HEK293 (cell line): ENCODE data around the gene HPS6.

ENCODE experiments used
- AEBP2 ChIP-seq: fragments of 450-650 bp; formaldehyde crosslinking; IDR thresholded peaks from 2 replicates; pipeline ENCODE4 v1.5.1; 2016; ENCODE audit warnings: missing biosample characterization, missing genetic modification characterization, borderline replicate concordance
- ELK4 ChIP-seq: IDR thresholded peaks from 2 replicates; pipeline ENCODE4 v1.6.1; 2011; ENCODE audit warnings: mild to moderate bottlenecking, low read depth, low read length, borderline replicate concordance
- GLI4 ChIP-seq: fragments of 450-650 bp; formaldehyde crosslinking; IDR thresholded peaks from 2 replicates; pipeline ENCODE4 v1.5.1; 2016; ENCODE audit warnings: missing biosample characterization, missing genetic modification characterization
- GLIS2 ChIP-seq: fragments of 450-650 bp; formaldehyde crosslinking; IDR thresholded peaks from 2 replicates; pipeline ENCODE4 v1.5.1; 2016; ENCODE audit warnings: missing biosample characterization, missing genetic modification characterization
- HOXA7 ChIP-seq: sonication (generic); formaldehyde crosslinking; IDR thresholded peaks from 2 replicates; pipeline ENCODE4 v1.8.1; 2022; ENCODE audit warnings: missing genetic modification reagents, borderline replicate concordance
- MYNN ChIP-seq: fragments of 450-650 bp; formaldehyde crosslinking; IDR thresholded peaks from 2 replicates; pipeline ENCODE4 v1.5.1; 2016; ENCODE audit warnings: missing biosample characterization, missing genetic modification characterization, borderline replicate concordance
- OSR2 ChIP-seq: fragments of 450-650 bp; formaldehyde crosslinking; IDR thresholded peaks from 2 replicates; pipeline ENCODE4 v1.5.1; 2016; ENCODE audit warnings: missing biosample characterization, missing genetic modification characterization
- PATZ1 ChIP-seq: fragments of 450-650 bp; formaldehyde crosslinking; IDR thresholded peaks from 2 replicates; pipeline ENCODE4 v1.5.1; 2016; ENCODE audit warnings: missing biosample characterization, missing genetic modification characterization
- SCRT2 ChIP-seq: fragments of 450-650 bp; formaldehyde crosslinking; IDR thresholded peaks from 2 replicates; pipeline ENCODE4 v1.5.1; 2016; ENCODE audit warnings: missing biosample characterization, missing genetic modification characterization
- YY2 ChIP-seq: fragments of 450-650 bp; formaldehyde crosslinking; IDR thresholded peaks from 2 replicates; pipeline ENCODE4 v1.5.1; 2016; ENCODE audit warnings: missing biosample characterization, missing genetic modification characterization
- ZBTB44 ChIP-seq: fragments of 450-650 bp; IDR thresholded peaks from 2 replicates; pipeline ENCODE4 v1.5.1; 2018; ENCODE audit warnings: missing biosample characterization, mild to moderate bottlenecking, missing genetic modification characterization
- ZBTB6 ChIP-seq: fragments of 450-650 bp; formaldehyde crosslinking; IDR thresholded peaks from 2 replicates; pipeline ENCODE4 v1.5.1; 2017; ENCODE audit warnings: missing biosample characterization, missing genetic modification characterization
- ZNF10 ChIP-seq: fragments of 450-650 bp; formaldehyde crosslinking; IDR thresholded peaks from 2 replicates; pipeline ENCODE4 v1.5.1; 2017; ENCODE audit warnings: missing biosample characterization, missing genetic modification characterization
- ZNF112 ChIP-seq: fragments of 450-650 bp; formaldehyde crosslinking; IDR thresholded peaks from 2 replicates; pipeline ENCODE4 v1.5.0; 2017; ENCODE audit warnings: missing biosample characterization, missing genetic modification characterization
- ZNF18 ChIP-seq: fragments of 450-650 bp; formaldehyde crosslinking; IDR thresholded peaks from 2 replicates; pipeline ENCODE4 v1.5.1; 2016; ENCODE audit warnings: missing biosample characterization, missing genetic modification characterization
- ZNF184 ChIP-seq: fragments of 450-650 bp; IDR thresholded peaks from 2 replicates; pipeline ENCODE4 v1.5.1; 2018; ENCODE audit warnings: missing biosample characterization, mild to moderate bottlenecking, missing genetic modification characterization
- ZNF221 ChIP-seq: fragments of 450-650 bp; formaldehyde crosslinking; IDR thresholded peaks from 2 replicates; pipeline ENCODE4 v1.5.1; 2017; ENCODE audit warnings: missing biosample characterization, missing genetic modification characterization, borderline replicate concordance
- ZNF239 ChIP-seq: fragments of 450-650 bp; formaldehyde crosslinking; IDR thresholded peaks from 2 replicates; pipeline ENCODE4 v1.5.1; 2016; ENCODE audit warnings: missing biosample characterization, missing genetic modification characterization
- ZNF24 ChIP-seq: fragments of 450-650 bp; formaldehyde crosslinking; IDR thresholded peaks from 2 replicates; pipeline ENCODE4 v1.5.1; 2016; ENCODE audit warnings: missing biosample characterization, missing genetic modification characterization
- ZNF26 ChIP-seq: fragments of 450-650 bp; formaldehyde crosslinking; IDR thresholded peaks from 2 replicates; pipeline ENCODE4 v1.5.1; 2016; ENCODE audit warnings: missing biosample characterization, missing genetic modification characterization
- ZNF302 ChIP-seq: fragments of 450-650 bp; formaldehyde crosslinking; IDR thresholded peaks from 2 replicates; pipeline ENCODE4 v1.5.1; 2016; ENCODE audit warnings: missing biosample characterization, missing genetic modification characterization, low read depth
- ZNF350 ChIP-seq: fragments of 450-650 bp; formaldehyde crosslinking; IDR thresholded peaks from 2 replicates; pipeline ENCODE4 v1.5.0; 2017; ENCODE audit warnings: missing biosample characterization, mild to moderate bottlenecking, missing genetic modification characterization
- ZNF366 ChIP-seq: fragments of 450-650 bp; formaldehyde crosslinking; conservative IDR thresholded peaks from 2 replicates; pipeline ENCODE4 v1.5.1; 2016; ENCODE audit warnings: missing biosample characterization, missing genetic modification characterization
- ZNF391 ChIP-seq: fragments of 450-650 bp; formaldehyde crosslinking; IDR thresholded peaks from 2 replicates; pipeline ENCODE4 v1.5.1; 2016; ENCODE audit warnings: low read depth, missing biosample characterization, missing genetic modification characterization, borderline replicate concordance
- ZNF510 ChIP-seq: fragments of 450-650 bp; formaldehyde crosslinking; IDR thresholded peaks from 2 replicates; pipeline ENCODE4 v1.5.1; 2018; ENCODE audit warnings: mild to moderate bottlenecking, missing genetic modification characterization, missing biosample characterization; ENCODE audit not compliant: insufficient replicate concordance
- ZNF514 ChIP-seq: fragments of 450-650 bp; formaldehyde crosslinking; IDR thresholded peaks from 2 replicates; pipeline ENCODE4 v1.5.1; 2016; ENCODE audit warnings: missing biosample characterization, missing genetic modification characterization
- ZNF571 ChIP-seq: fragments of 450-650 bp; formaldehyde crosslinking; IDR thresholded peaks from 2 replicates; pipeline ENCODE4 v1.5.0; 2017; ENCODE audit warnings: missing biosample characterization, missing genetic modification characterization
- ZNF623 ChIP-seq: fragments of 450-650 bp; formaldehyde crosslinking; IDR thresholded peaks from 2 replicates; pipeline ENCODE4 v1.5.1; 2016; ENCODE audit warnings: missing biosample characterization, missing genetic modification characterization
- ZNF629 ChIP-seq: fragments of 450-650 bp; formaldehyde crosslinking; IDR thresholded peaks from 2 replicates; pipeline ENCODE4 v1.5.1; 2017; ENCODE audit warnings: missing biosample characterization, missing genetic modification characterization
- ZSCAN30 ChIP-seq: fragments of 450-650 bp; IDR thresholded peaks from 2 replicates; pipeline ENCODE4 v1.5.1; 2018; ENCODE audit warnings: missing biosample characterization, mild to moderate bottlenecking, missing genetic modification characterization, moderate library complexity

Gene HPS6

GRCh38 chr10:102064868-102065560, at the start of gene HPS6 (continued):
- TF ChIP-seq SCRT2 (tag by site-specific recombination) (0 out of 2 replicates have a peak, but pooled peaks have one; percentile 26), ZNF26 (tag by site-specific recombination) (no peak), ZNF221 (tag by site-specific recombination) (no peak), ZNF24 (tag by site-specific recombination) (no peak; the same call in 1 of the 2 replicates), ZNF623 (no peak), ZNF350 (no peak), GLIS2 (tag by site-specific recombination) (peak; percentile 87), ZNF112 (tag by site-specific recombination) (no peak), ZNF184 (tag by site-specific recombination) (no peak), YY2 (tag by site-specific recombination) (no peak), ZBTB44 (tag by site-specific recombination) (0 out of 2 replicates have a peak, but pooled peaks have one; percentile 14), ELK4 (no peak), ZNF514 (tag by site-specific recombination) (no peak), ZNF571 (tag by site-specific recombination) (no peak), GLI4 (tag by site-specific recombination) (no peak), ZSCAN30 (tag by site-specific recombination) (0 out of 2 replicates have a peak, but pooled peaks have one; percentile 24), ZNF18 (tag by site-specific recombination) (no peak), ZNF510 (no peak), AEBP2 (tag by site-specific recombination) (no peak), ZNF10 (no peak), PATZ1 (peak; percentile 89), ZNF302 (no peak), HOXA7 (no peak), ZNF366 (no peak), ZBTB6 (tag by site-specific recombination) (no peak), ZNF391 (peak; percentile 31; the same call in 1 of the 2 replicates), ZNF629 (tag by site-specific recombination) (peak; percentile 10; the same call in 1 of the 2 replicates), MYNN (tag by site-specific recombination) (no peak), ZNF239 (no peak), OSR2 (tag by site-specific recombination) (0 out of 2 replicates have a peak, but pooled peaks have one; percentile 9)
